HEK293 (cell line): ENCODE results near the gene C1orf21.
A peak's percentile ranks its signal among the peaks of the same experiment; 100 is the strongest.

Source experiments
- CTCF ChIA-PET: fragments of 350-600 bp; formaldehyde crosslinking; extraction: SDS; loops from one replicate; lab custom pipeline; 2021; ENCODE audit warnings: antibody characterized with exemption; lab: Yijun Ruan, JAX
- POLR2A ChIA-PET: fragments of 300-600 bp; formaldehyde crosslinking; extraction: SDS; loops from one replicate; lab custom pipeline; 2020; ENCODE audit warnings: antibody characterized with exemption, inconsistent platforms; lab: Yijun Ruan, JAX
- H3K27ac ChIP-seq: fragments of 200-500 bp; sonication (Bioruptor generic); 2 replicates; pipeline ENCODE4 v1.5.1; 2014; ENCODE audit warnings: low read depth, low read length, control low read depth, inconsistent platforms; ENCODE audit errors: extremely low read depth
- H3K36me3 ChIP-seq, 2 experiments: fragments of 200-500 bp in 1 of 2; sonication (Bioruptor generic) in 1 of 2; 1 replicate in 1 of 2; 2 replicates in 1 of 2; pipeline ENCODE4 v1.5.1; 2014 to 2017; ENCODE audit warnings: inconsistent platforms in 2 of 2, low read length in 2 of 2; ENCODE audit not compliant: control insufficient read depth in 2 of 2, insufficient read depth in 1 of 2
- H3K4me1 ChIP-seq: fragments of 200-500 bp; sonication (Bioruptor generic); 2 replicates; pipeline ENCODE4 v1.5.1; 2014; ENCODE audit warnings: mild to moderate bottlenecking, low read length, inconsistent platforms; ENCODE audit not compliant: control insufficient read depth, insufficient read depth
- H3K4me3 ChIP-seq: 2 replicates; pipeline ENCODE4 v1.5.1; 2011; ENCODE audit warnings: low read depth, mild to moderate bottlenecking, control low read depth, low read length, moderate library complexity
- H3K9me3 ChIP-seq: fragments of 200-500 bp; sonication (Bioruptor generic); 2 replicates; pipeline ENCODE4 v1.5.1; 2014; ENCODE audit warnings: low read depth, low read length, inconsistent platforms; ENCODE audit not compliant: control insufficient read depth, insufficient read depth
- GFI1B ChIP-seq: fragments of 450-650 bp; formaldehyde crosslinking; IDR thresholded peaks from 2 replicates; pipeline ENCODE4 v1.5.1; 2016; ENCODE audit warnings: missing biosample characterization, missing genetic modification characterization
- GLIS1 ChIP-seq: fragments of 450-650 bp; formaldehyde crosslinking; IDR thresholded peaks from 2 replicates; pipeline ENCODE4 v1.5.1; 2016; ENCODE audit warnings: missing biosample characterization, missing genetic modification characterization
- MZF1 ChIP-seq: fragments of 450-650 bp; formaldehyde crosslinking; IDR thresholded peaks from 2 replicates; pipeline ENCODE4 v1.5.1; 2017; ENCODE audit warnings: missing biosample characterization, missing genetic modification characterization, borderline replicate concordance
- OVOL3 ChIP-seq: fragments of 450-650 bp; formaldehyde crosslinking; IDR thresholded peaks from 2 replicates; pipeline ENCODE4 v1.5.1; 2016; ENCODE audit warnings: missing biosample characterization, missing genetic modification characterization
- REPIN1 ChIP-seq: fragments of 450-650 bp; formaldehyde crosslinking; IDR thresholded peaks from 2 replicates; pipeline ENCODE4 v1.5.1; 2017; ENCODE audit warnings: missing biosample characterization, missing genetic modification characterization, low read depth
- SP7 ChIP-seq: fragments of 450-650 bp; formaldehyde crosslinking; IDR thresholded peaks from 2 replicates; pipeline ENCODE4 v1.5.1; 2016; ENCODE audit warnings: missing biosample characterization, missing genetic modification characterization
- TCF7L2 ChIP-seq: IDR thresholded peaks from 2 replicates; pipeline ENCODE4 v1.6.1; 2011; ENCODE audit warnings: low read depth, mild to moderate bottlenecking, inconsistent platforms, low read length, moderate library complexity, borderline replicate concordance
- WT1 ChIP-seq: fragments of 450-650 bp; formaldehyde crosslinking; IDR thresholded peaks from 2 replicates; pipeline ENCODE4 v1.5.1; 2016; ENCODE audit warnings: missing biosample characterization, missing genetic modification characterization
- ZNF114 ChIP-seq: fragments of 450-650 bp; formaldehyde crosslinking; IDR thresholded peaks from 2 replicates; pipeline ENCODE4 v1.5.0; 2017; ENCODE audit warnings: missing biosample characterization, missing genetic modification characterization
- ZNF138 ChIP-seq: fragments of 450-650 bp; formaldehyde crosslinking; IDR thresholded peaks from 2 replicates; pipeline ENCODE4 v1.5.1; 2016; ENCODE audit warnings: missing biosample characterization, missing genetic modification characterization, borderline replicate concordance
- ZNF155 ChIP-seq: fragments of 450-650 bp; formaldehyde crosslinking; IDR thresholded peaks from 2 replicates; pipeline ENCODE4 v1.5.1; 2016; ENCODE audit warnings: missing biosample characterization, missing genetic modification characterization
- ZNF2 ChIP-seq: fragments of 450-650 bp; formaldehyde crosslinking; IDR thresholded peaks from 2 replicates; pipeline ENCODE4 v1.5.1; 2016; ENCODE audit warnings: missing biosample characterization, missing genetic modification characterization
- ZNF37A ChIP-seq: fragments of 450-650 bp; IDR thresholded peaks from 2 replicates; pipeline ENCODE4 v1.5.1; 2018; ENCODE audit warnings: missing biosample characterization, missing genetic modification characterization
- ZNF596 ChIP-seq: fragments of 450-650 bp; IDR thresholded peaks from 2 replicates; pipeline ENCODE4 v1.5.0; 2018; ENCODE audit warnings: missing biosample characterization, mild to moderate bottlenecking, missing genetic modification characterization, moderate library complexity
- ZNF629 ChIP-seq: fragments of 450-650 bp; formaldehyde crosslinking; IDR thresholded peaks from 2 replicates; pipeline ENCODE4 v1.5.1; 2017; ENCODE audit warnings: missing biosample characterization, missing genetic modification characterization
- ZNF843 ChIP-seq: fragments of 450-650 bp; formaldehyde crosslinking; IDR thresholded peaks from 2 replicates; pipeline ENCODE4 v1.5.1; 2016; ENCODE audit warnings: missing biosample characterization, missing genetic modification characterization
- ZXDB ChIP-seq: fragments of 450-650 bp; formaldehyde crosslinking; IDR thresholded peaks from 2 replicates; pipeline ENCODE4 v1.5.1; 2016; ENCODE audit warnings: missing biosample characterization, missing genetic modification characterization
- TF ChIP-seq, protein P1 (sequence below): fragments of 450-650 bp; formaldehyde crosslinking; IDR thresholded peaks from 2 replicates; pipeline ENCODE4 v1.5.1; 2017; ENCODE audit warnings: missing biosample characterization, missing genetic modification characterization
- TF ChIP-seq, protein P2 (sequence below): fragments of 450-650 bp; formaldehyde crosslinking; IDR thresholded peaks from 2 replicates; pipeline ENCODE4 v1.5.1; 2016; ENCODE audit warnings: missing biosample characterization, missing genetic modification characterization
- TF ChIP-seq, protein P3 (sequence below): fragments of 450-650 bp; formaldehyde crosslinking; IDR thresholded peaks from 2 replicates; pipeline ENCODE4 v1.5.1; 2016; ENCODE audit warnings: missing biosample characterization, missing genetic modification characterization
- TF ChIP-seq, protein P4 (sequence below): fragments of 450-650 bp; formaldehyde crosslinking; IDR thresholded peaks from 2 replicates; pipeline ENCODE4 v1.5.1; 2016; ENCODE audit warnings: missing biosample characterization, missing genetic modification characterization
- TF ChIP-seq, protein P5 (sequence below): fragments of 450-650 bp; formaldehyde crosslinking; optimal IDR thresholded peaks from 2 replicates; pipeline ENCODE3; 2016; ENCODE audit warnings: missing biosample characterization, mild to moderate bottlenecking, missing genetic modification characterization
- TF ChIP-seq, protein P6 (sequence below): fragments of 450-650 bp; formaldehyde crosslinking; IDR thresholded peaks from 2 replicates; pipeline ENCODE4 v1.5.1; 2017; ENCODE audit warnings: missing biosample characterization, mild to moderate bottlenecking, missing genetic modification characterization, moderate library complexity
- TF ChIP-seq, protein P7 (sequence below): fragments of 450-650 bp; IDR thresholded peaks from 2 replicates; pipeline ENCODE4 v1.5.1; 2018; ENCODE audit warnings: missing biosample characterization, mild to moderate bottlenecking, missing genetic modification characterization
- TF ChIP-seq, protein P8 (sequence below): fragments of 450-650 bp; formaldehyde crosslinking; IDR thresholded peaks from 2 replicates; pipeline ENCODE4 v1.5.1; 2017; ENCODE audit warnings: missing biosample characterization, missing genetic modification characterization

Gene C1orf21

DNA sequence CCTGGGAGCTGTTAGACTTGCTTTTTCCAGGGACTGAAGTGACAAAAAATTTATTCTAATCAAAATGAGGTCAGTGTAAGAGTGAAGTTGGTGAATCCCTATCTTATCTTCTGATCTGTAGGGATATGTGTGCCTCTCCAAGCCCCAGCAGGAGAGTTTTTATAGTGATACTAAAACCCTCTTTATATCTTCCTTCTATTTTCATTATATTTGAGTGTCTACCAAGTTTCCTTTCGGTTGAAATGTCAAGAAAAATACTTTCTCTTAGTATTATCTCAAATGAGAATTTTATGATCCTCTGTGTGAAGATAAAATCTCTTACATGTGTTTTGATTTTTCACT lies 18.9 kb downstream of the C1orf21 start:
- POLR2A ChIA-PET = interaction anchor here (1.5 kb wide), 1 partner anchor 19 kb away, joined by 12 read pairs; the partner anchor contains the start of gene C1orf21
- TF ChIP-seq, protein P1, sequence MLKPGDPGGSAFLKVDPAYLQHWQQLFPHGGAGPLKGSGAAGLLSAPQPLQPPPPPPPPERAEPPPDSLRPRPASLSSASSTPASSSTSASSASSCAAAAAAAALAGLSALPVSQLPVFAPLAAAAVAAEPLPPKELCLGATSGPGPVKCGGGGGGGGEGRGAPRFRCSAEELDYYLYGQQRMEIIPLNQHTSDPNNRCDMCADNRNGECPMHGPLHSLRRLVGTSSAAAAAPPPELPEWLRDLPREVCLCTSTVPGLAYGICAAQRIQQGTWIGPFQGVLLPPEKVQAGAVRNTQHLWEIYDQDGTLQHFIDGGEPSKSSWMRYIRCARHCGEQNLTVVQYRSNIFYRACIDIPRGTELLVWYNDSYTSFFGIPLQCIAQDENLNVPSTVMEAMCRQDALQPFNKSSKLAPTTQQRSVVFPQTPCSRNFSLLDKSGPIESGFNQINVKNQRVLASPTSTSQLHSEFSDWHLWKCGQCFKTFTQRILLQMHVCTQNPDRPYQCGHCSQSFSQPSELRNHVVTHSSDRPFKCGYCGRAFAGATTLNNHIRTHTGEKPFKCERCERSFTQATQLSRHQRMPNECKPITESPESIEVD (tag by site-specific recombination) = peak; percentile 95
- TF ChIP-seq REPIN1 (tag by site-specific recombination) = no peak
- no peak for TF ChIP-seq ZNF114 (tag by site-specific recombination)
- no peak for TF ChIP-seq ZNF155 (tag by site-specific recombination)
- peak; percentile 71; the same call in 1 of the 2 replicates for TF ChIP-seq ZNF596 (tag by site-specific recombination)
- peak; percentile 62 for TF ChIP-seq WT1 (tag by site-specific recombination)
- TF ChIP-seq ZNF2 (tag by site-specific recombination) = no peak
- peak; percentile 9; the same call in 1 of the 2 replicates for TF ChIP-seq SP7
- peak; percentile 61; the same call in 1 of the 2 replicates for TF ChIP-seq MZF1 (tag by site-specific recombination)
- TF ChIP-seq ZXDB = peak; percentile 78
- TF ChIP-seq, protein P2, sequence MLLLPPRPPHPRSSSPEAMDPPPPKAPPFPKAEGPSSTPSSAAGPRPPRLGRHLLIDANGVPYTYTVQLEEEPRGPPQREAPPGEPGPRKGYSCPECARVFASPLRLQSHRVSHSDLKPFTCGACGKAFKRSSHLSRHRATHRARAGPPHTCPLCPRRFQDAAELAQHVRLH (tag by site-specific recombination) = peak; percentile 76; the same call in 1 of the 2 replicates
- peak; percentile 36; the same call in 1 of the 2 replicates for TF ChIP-seq OVOL3 (tag by site-specific recombination)
- TF ChIP-seq, protein P3, sequence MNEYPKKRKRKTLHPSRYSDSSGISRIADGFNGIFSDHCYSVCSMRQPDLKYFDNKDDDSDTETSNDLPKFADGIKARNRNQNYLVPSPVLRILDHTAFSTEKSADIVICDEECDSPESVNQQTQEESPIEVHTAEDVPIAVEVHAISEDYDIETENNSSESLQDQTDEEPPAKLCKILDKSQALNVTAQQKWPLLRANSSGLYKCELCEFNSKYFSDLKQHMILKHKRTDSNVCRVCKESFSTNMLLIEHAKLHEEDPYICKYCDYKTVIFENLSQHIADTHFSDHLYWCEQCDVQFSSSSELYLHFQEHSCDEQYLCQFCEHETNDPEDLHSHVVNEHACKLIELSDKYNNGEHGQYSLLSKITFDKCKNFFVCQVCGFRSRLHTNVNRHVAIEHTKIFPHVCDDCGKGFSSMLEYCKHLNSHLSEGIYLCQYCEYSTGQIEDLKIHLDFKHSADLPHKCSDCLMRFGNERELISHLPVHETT (tag by site-specific recombination) = 0 out of 2 replicates have a peak, but pooled peaks have one; percentile 28
- TF ChIP-seq ZNF37A = no peak
- TF ChIP-seq, protein P4, sequence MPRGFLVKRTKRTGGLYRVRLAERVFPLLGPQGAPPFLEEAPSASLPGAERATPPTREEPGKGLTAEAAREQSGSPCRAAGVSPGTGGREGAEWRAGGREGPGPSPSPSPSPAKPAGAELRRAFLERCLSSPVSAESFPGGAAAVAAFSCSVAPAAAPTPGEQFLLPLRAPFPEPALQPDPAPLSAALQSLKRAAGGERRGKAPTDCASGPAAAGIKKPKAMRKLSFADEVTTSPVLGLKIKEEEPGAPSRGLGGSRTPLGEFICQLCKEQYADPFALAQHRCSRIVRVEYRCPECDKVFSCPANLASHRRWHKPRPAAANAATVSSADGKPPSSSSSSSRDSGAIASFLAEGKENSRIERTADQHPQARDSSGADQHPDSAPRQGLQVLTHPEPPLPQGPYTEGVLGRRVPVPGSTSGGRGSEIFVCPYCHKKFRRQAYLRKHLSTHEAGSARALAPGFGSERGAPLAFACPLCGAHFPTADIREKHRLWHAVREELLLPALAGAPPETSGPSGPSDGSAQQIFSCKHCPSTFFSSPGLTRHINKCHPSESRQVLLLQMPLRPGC = no peak
- TF ChIP-seq, protein P5, sequence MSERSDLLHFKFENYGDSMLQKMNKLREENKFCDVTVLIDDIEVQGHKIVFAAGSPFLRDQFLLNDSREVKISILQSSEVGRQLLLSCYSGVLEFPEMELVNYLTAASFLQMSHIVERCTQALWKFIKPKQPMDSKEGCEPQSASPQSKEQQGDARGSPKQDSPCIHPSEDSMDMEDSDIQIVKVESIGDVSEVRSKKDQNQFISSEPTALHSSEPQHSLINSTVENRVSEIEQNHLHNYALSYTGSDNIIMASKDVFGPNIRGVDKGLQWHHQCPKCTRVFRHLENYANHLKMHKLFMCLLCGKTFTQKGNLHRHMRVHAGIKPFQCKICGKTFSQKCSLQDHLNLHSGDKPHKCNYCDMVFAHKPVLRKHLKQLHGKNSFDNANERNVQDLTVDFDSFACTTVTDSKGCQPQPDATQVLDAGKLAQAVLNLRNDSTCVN (tag by site-specific recombination) = no peak
- TF ChIP-seq ZNF138 = no peak
- TF ChIP-seq TCF7L2 = peak; percentile 72; the same call in 1 of the 2 replicates
- TF ChIP-seq ZNF629 = peak; percentile 60
- TF ChIP-seq, protein P6, sequence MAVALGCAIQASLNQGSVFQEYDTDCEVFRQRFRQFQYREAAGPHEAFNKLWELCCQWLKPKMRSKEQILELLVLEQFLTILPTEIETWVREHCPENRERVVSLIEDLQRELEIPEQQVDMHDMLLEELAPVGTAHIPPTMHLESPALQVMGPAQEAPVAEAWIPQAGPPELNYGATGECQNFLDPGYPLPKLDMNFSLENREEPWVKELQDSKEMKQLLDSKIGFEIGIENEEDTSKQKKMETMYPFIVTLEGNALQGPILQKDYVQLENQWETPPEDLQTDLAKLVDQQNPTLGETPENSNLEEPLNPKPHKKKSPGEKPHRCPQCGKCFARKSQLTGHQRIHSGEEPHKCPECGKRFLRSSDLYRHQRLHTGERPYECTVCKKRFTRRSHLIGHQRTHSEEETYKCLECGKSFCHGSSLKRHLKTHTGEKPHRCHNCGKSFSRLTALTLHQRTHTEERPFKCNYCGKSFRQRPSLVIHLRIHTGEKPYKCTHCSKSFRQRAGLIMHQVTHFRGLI (tag by site-specific recombination) = 0 out of 2 replicates have a peak, but pooled peaks have one; percentile 24
- TF ChIP-seq, protein P7, sequence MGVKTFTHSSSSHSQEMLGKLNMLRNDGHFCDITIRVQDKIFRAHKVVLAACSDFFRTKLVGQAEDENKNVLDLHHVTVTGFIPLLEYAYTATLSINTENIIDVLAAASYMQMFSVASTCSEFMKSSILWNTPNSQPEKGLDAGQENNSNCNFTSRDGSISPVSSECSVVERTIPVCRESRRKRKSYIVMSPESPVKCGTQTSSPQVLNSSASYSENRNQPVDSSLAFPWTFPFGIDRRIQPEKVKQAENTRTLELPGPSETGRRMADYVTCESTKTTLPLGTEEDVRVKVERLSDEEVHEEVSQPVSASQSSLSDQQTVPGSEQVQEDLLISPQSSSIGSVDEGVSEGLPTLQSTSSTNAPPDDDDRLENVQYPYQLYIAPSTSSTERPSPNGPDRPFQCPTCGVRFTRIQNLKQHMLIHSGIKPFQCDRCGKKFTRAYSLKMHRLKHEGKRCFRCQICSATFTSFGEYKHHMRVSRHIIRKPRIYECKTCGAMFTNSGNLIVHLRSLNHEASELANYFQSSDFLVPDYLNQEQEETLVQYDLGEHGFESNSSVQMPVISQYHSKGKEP (tag by site-specific recombination) = peak; percentile 48; the same call in 1 of the 2 replicates
- TF ChIP-seq GFI1B (tag by site-specific recombination) = peak; percentile 43; the same call in 1 of the 2 replicates
- 0 out of 2 replicates have a peak, but pooled peaks have one; percentile 17 for TF ChIP-seq GLIS1 (tag by site-specific recombination)
- TF ChIP-seq, protein P8, sequence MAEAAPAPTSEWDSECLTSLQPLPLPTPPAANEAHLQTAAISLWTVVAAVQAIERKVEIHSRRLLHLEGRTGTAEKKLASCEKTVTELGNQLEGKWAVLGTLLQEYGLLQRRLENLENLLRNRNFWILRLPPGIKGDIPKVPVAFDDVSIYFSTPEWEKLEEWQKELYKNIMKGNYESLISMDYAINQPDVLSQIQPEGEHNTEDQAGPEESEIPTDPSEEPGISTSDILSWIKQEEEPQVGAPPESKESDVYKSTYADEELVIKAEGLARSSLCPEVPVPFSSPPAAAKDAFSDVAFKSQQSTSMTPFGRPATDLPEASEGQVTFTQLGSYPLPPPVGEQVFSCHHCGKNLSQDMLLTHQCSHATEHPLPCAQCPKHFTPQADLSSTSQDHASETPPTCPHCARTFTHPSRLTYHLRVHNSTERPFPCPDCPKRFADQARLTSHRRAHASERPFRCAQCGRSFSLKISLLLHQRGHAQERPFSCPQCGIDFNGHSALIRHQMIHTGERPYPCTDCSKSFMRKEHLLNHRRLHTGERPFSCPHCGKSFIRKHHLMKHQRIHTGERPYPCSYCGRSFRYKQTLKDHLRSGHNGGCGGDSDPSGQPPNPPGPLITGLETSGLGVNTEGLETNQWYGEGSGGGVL (tag by site-specific recombination) = 0 out of 2 replicates have a peak, but pooled peaks have one; percentile 32
- TF ChIP-seq ZNF843 (tag by site-specific recombination) = peak; percentile 90

More for the DNA sequence above, 18.9 kb downstream of the C1orf21 start:
- H3K9me3 ChIP-seq = no peaks in the 10 kb centered on the region
- peak overlapping the region; percentile 44 for H3K27ac ChIP-seq
- peaks cover 33% of the 10 kb centered on the region for H3K4me1 ChIP-seq
- CTCF ChIA-PET = no interaction called here
- no peaks in the 10 kb centered on the region for H3K36me3 ChIP-seq
- H3K4me3 ChIP-seq = no peak overlapping the region
